GM18519 (cell line): ENCODE measurements around the gene COL23A1.

Source experiments
- ATAC-seq: cut with Tn5 transposase; IDR thresholded peaks from one replicate; pipeline ENCODE4 v1.9.1; 2021; ENCODE audit warnings: mild to moderate bottlenecking, moderate library complexity; ENCODE audit not compliant: unreplicated experiment, low FRiP score

The COL23A1 gene

DNA sequence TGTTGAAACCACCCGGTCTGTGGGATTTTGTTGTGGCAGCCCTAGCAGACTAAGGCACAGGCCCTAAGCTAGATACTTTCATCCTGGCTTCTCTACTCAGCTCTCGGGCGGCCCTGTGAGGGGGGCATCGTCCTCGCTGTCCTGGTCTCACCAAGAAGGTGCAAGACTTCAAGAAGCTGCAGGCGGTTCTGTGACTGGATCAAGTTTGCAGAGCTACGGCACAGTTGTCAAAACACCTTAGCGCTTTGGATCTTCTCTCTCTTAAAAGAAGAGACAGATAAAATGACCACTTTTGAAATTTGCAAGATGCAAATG, 238.2 kb downstream of the COL23A1 start:
- ATAC-seq = no peak

DNA sequence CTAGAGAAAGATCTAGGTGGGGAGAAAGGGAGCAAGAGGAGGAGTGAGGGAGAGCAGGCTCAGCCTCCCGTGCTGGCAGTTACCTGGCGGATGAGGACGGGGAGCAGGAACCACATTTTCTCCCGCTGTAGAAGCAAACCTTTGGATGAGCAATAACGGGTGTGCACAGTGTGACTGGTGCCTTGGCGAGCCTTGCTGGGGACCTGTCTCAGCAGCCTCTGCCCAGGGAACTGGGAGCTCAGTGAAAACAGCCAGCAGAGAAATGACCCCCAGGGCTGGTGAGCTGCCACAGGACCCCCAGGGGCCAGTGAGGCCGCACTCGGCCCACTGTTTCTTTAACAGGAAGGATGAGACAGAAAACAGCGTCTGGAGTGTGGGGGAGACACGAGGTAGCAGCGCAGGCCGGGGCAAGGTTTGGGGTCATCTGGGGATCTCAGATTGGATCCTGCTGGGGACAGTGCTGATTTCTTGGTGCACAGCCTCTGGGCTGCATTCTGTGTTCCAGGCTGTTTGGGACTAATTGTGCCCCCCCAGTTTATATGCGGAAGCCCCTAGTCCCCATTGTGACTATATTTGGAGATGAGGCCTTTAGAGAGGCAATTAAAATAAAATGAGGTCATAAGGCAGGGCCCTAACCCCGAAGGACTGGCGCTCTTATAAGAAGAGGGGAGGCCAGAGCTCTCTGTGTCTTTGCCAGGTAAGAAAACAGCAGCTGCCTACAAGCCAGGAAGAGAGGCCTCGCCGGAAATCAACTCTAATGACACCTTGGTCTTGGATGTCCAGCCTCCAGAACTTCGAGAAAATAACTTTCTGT, 238.8 kb downstream of the COL23A1 start:
- no peak for ATAC-seq

DNA sequence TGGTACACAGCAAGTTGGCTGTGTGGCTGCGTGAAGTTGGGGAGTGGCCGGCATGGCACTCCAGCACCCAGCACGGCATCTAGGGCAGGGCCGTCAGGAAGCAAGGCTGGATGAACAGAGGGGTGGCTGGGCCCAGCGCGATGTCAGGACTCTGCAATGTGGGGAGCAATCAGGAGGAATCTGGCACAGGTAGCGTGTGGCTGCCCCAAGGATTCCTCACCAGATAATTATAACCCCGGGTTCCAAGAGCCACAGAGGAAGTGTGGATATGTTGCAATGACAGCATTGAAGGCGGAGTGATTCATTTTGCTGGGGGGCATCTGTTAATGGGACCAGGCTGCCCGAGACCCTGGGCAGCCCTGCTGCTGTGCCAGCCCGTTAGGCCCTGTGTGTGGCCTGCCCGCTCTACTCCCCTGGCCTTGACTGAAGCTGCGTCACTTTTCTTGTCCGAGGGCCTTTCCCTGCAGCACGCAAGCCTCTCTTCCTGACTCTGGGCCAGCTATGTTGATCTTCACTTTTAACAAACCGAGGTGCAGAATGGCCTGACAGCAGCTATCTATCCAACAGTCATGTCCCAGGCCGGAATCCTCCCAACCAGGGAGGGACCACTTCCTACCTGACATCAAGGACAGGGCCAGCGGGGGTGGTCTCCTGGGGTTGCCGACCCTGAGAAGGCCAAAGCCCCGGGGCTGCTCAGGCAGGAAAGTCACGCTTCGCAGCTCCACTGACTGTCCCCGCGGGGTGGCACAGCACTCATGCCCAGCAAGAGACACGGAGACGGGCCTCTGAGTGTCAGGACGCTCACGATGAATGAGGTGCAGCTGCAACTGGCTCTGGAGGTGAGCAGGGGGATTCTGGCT, 239.6 kb downstream of the COL23A1 start:
- no peak for ATAC-seq

DNA sequence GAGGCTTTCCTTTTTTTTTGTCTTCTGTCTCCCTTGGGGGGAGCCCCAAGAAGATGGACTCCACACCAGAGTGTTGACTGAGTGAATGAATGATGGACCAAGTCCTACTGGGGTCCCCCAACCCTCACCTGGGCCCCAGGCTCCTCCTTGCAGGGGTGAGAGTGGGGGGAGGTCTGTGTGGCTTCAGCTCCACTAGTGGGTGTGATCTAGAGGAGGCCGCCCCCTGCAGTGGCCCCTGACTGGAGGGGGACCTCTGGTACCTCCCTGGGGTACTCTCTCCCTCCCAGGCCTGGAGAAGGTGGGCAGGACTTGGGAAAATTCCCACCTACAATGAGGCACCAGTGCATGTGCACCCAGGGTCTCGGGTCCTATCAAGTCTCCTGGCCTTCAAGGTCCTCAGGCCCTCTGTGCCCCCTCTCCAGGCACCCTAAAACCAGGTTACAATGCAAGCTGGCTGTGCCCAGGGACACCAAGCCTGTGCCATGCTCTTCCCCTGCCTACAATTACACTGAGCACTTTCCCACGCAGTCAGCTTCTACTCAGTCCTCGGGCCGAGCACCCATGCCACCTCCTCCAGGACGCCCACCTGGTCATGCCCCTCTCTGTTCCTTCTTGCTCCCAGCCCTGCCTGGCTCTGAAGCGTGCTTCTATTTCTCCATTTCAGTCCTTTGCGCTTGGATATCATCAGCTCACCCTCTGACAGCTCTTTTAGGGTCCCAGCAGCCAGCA, 240.4 kb downstream of the COL23A1 start:
- ATAC-seq = no peak

DNA sequence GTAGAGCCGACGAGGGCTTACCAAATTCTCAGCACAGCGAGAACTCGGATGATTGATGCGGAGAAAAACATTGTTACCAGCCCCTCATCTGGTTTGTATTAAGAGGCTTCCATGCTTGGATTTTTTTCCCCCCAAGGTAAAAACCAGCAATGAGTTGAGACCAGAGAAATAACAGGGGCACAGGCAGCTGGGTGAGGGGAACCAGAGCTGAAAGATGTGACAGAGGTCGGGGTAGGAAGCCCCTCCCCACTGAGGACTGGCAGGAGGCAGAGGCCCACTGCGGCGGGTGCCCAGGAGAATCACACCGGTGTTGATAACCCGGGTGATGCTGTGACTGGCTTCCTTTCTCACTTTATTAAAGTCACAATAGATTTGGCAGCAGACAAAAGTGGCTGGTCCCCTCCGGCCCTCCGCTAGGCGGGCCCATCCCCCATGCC, 241.1 kb downstream of the COL23A1 start:
- ATAC-seq = no peak

DNA sequence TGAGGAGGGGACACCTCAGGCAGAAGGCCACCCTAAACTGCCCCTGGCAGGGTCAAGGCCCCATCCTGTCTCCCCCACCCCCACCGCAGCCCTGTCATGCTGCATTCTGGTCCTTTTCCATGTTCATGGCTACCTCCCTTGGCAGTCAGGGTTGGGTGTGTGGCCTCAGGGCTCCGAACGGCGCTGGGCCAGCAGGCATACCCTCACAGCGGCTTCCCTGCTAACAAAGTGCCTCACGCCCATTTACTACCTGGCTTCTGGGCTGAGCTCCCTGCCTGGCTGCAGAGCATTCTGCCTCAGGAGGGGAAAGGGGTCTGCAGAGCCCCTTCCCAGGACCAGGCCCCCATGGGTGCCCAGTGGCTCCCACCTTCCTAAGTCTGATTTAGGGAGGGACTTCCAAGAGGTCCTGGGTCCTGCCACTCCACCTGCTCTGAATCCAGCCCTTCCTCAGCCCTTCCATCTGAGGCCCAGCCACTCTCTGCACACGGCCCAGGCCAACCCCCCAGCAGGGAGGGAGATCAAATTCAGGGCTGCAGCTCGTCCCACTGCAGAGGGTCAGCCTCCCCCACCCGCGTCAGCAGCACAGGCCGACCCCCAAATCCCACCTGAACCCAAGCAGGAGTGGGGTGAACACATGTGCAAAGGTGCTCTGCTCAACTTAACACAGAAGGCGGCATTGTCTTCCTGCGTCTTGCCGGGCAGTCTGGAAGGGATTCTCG, 241.7 kb downstream of the COL23A1 start:
- no peak for ATAC-seq

DNA sequence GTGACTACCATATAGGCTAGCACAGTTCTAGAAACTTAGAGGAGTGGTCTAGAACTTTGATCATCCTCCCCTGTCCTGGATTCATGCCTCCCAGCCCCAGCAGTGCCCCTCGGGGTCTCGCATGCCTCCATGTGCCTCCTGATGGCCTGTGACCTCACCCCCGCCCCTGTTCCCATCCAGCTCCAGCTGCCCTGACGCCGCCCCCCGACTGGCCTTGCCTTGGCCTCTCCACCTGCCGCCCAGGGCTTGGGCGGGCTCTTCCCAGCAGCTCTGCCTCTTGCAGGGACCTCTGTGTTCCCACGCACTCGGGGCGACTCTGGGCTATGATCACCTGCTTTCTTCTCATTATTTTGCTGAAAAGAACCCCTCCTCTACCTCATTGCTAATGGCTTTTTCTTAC, 242.2 kb downstream of the COL23A1 start:
- ATAC-seq = no peak

DNA sequence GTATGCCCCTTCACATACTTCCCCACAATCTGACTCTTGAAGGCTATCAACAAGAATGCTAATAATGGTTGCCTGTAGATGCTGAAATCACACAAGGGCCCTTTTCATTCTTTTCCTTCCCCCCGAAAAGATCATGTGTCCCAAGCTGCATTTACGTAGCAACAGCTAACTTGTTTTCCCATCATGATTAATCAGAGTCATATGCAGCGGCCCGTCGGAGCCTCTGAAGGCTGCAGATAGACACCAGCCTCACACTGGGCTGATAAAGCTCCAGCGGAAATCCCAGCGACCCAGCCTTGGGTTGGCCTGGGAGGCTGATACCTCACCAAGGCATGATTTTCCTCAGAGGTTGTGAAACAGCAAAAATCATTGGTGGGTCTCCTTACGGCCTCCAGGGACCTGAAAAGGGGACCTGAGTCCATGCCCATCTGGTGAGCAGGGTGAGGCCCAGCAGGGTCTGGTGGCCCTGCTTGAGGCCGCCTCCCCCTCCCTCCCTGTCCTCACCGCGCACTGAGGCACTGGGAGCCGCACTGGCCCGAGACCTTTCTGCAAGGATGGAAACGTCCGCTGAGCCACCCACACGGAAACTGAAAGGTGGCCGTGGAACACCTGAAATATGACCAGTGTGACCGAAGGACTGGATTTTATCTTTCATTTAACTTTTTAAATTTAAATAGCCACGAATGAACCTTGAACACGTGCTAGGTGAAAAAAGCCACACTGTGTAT, 243.4 kb downstream of the COL23A1 start:
- no peak for ATAC-seq

DNA sequence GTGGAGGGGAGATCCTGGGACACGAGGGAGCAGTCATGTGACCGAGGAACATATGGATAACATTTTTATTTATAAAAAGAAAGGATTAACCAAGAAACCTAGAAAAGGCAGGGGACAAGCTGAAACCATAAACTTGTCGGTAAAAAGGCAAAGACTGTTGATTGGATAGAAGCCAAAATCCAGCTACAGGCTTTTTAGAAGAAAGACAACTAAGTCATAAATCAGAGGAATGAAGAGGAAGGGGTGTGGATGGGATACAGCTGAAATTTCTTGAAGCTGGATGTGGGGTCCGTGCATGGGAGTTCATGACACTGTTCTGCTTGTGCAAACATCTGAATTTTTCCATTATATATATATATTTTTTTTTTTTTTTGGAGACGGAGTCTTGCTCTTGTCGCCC, 246.9 kb downstream of the COL23A1 start:
- ATAC-seq = no peak

DNA sequence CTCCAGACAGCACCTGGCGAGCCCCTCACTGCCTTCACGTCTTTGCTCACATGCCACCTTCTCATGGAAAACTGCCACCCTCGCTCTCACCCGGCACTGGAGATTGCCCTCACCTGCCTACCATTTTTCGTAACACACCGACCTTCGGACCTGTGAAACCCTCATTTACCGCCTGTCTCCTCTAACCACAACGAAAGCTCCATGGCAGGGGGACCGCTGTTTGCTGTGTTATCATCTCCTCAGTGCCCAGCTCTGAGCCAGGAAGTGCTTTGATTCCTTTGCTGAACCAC, 248.4 kb downstream of the COL23A1 start:
- ATAC-seq = no peak

DNA sequence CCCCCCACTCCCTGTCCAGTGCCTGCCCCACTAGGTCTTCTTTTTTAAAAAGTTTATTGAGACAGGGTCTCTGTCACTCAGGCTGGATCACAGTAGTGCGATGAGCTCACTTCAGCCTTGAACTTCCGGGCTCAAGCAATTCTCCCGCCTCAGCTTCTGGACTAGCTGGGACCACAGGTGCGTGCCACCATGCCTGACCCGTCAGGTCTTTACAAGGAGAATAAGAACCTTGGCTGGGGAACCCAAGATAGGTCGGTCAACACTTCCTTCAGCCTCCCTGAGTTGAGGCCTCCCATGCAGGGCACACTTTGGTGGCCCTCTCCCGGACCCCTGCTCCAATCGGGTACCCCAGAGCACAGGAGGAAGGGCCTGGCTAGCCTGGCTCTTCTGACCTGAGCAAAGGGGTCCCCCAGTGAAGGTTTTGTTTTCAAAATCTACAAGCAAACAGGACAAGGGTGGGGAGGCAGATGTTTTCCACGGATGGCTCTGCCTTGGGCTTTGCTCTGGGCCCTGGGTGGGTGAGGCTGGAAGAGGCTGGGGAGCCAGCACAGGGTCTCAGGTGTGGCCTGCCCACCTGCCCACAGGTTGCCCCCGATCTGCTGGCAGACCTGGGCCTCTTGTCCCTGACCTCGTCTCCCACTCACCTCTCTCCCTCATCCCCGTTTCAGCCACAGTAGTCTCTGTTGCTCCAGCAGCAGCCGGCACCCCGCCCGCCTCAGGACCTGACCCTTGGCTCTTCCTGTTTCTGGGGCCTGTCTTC, 248.9 kb downstream of the COL23A1 start:
- ATAC-seq = no peak

DNA sequence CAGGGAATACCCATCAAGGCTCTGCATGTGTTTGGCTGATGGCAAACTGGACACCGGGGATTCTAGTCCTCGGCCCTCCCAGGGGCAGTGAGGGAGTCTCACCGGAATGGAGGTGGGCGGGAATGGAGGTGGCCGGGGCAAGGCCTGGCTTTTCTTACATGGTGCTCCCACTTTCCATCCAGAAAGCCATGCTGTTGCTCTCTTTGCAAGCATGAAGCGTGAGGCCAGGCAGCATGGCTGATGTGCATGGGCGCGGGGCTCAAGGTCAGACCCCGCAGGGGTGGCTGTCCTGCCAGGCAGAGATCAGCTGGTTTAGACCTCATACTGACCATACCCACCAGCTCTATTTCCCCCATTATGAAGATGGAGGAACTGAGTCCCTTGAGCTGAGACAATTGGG, 249.6 kb downstream of the COL23A1 start:
- no peak for ATAC-seq

DNA sequence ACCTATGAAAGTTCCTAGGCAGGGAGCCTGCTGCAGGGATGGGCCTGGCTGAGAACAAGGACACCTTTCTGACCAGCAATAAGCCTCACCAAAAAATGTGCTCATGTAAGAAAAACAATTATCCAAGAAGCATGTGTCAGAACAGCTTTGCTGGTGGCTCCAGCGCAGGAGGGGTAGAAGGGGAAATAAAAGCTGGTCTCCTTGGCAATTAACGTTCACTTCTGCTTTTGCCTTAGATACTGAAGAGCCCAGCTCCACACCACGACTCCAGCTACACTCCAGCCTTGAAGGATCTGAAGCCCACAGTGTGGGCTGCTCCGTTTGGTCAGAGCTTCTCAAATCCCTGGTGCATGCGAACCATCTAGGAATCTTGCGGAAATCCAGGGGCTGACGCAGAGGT, 250.0 kb downstream of the COL23A1 start:
- ATAC-seq = no peak

DNA sequence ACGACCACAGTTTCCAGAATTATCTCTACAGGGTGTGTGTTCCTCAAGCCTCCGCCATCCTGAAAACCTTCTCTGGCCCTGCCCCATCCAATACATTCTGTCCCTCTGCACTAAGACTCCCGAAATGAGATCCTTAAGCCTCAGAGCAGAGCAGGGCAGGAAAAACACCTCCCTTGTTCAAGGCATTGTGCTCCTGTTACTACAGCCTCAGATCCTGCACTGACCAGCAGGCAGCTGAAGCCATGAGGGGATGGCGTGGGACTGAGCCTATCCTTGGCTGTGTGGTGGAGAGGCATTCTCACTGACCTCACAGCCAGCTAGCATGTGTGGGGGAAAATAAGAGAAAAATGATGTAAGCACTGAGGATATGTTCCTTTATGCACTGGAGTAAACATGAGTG, 250.9 kb downstream of the COL23A1 start:
- ATAC-seq = no peak

DNA sequence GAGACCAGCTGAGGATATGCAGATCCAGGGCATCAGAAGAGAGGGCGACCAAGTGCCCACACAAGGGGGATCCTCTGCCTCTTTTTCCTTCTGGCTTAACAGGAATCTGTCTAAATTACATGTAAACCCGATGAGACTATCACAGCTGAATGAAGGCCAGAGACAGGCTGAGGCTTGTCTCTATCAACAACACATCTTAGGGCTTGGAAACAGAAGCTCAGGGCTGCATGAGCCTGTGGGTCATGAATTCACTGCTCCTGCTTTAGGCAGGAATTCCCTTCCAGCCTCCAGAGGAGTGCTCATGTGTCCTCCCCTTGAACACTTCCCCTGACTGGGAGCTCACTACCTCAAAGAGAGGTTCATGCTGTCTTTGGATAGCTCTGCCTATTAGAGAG, 251.4 kb downstream of the COL23A1 start:
- ATAC-seq = no peak

DNA sequence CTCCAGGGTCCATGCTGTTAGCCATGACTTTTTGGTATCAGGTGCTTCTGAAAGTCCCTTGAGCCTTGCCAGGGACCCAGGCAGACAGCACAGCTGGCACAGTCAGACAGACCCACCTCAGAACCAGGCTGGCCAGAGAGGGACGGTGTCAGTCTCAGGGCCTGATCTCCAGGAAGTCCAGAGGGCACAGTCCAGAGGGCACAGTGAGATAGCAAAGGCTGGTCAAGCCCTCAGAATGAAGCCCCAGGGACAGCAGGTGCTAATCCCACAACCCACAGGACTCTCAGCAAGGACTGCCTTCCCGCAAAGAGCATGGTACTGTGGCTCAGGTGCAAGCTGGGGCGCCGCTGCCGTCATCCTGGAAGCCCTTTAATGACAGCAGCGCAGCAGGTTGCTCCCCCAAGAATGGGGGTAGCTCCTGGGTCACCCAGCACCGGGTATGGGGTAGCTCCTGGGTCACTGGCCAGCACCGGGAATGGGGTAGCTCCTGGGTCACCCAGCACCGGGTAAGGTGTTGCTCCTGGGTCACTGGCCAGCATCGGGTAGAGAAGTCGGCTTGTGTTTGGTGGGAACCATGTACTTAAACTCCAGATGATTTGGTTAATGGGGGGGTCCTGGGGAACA, 252.0 kb downstream of the COL23A1 start:
- ATAC-seq = no peak

DNA sequence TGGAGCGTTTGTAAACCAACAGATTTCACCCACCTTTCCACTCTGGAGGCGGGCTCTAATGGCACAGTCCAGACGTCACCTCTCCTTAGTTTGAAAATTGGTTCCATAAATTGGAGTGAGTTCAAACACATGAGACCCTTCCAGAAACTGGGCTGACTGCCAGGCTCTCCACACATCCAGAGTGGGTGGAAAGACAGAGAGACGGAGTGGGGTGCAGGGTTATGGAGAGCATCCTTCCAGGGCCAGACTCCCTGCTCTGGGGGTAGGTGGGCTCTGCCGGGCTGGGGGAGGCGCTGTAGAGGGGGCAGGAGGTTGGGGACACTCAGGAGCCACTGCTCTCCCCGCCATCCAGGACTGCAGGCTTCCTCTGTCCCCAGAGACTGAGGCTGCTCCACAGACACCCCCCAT, 252.9 kb downstream of the COL23A1 start:
- ATAC-seq = no peak

DNA sequence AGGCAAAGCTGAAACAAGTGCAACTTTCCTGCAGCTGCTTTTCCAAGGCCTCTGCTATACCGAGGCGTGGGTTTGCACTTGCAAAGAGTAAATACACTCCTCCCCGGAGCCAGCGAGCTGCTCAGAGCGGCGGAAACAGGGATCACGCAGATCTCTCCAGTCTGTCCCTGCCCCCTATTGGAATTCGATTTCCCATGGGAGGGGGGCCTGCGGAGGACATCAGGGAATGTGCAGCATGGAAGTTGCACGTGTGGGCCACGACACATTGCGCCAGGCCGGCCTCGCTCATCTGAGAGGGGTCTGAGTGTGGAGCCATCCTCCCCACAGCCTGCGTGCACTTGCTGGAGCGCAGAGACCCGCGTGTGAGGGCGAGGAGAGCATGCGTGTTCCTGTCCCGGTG, 253.3 kb downstream of the COL23A1 start:
- no peak for ATAC-seq
